ENCODE measurements around the gene ZSCAN29.
"Not testable (repeated sequence)": the region's sequence is repeated elsewhere in the genome, so short reads cannot be mapped to it uniquely, and the experiment has no call there.

Gene ZSCAN29

GRCh38 chr15:43370975-43371974 is at the start of gene ZSCAN29, which contains the start of gene TUBGCP4:
ZSCAN29 (minus strand) TSS chr15:43371043; CDS start chr15:43369913, 1,130 bp downstream.
TUBGCP4 (plus strand) TSS chr15:43371101; CDS start chr15:43371355, 254 bp downstream.
- peak; percentile 81 for DNase-seq

GRCh38 chr15:43420435-43420834 is 49.6 kb upstream of the ZSCAN29 start:
- no peak for DNase-seq

- no peak for DNase-seq
Measured at GRCh38 chr15:43414196-43414595, 43.4 kb upstream of the ZSCAN29 start.

- no peak for DNase-seq
Measured at GRCh38 chr15:43412096-43412495, 41.3 kb upstream of the ZSCAN29 start.

GRCh38 chr15:43410572-43411214 is 39.9 kb upstream of the ZSCAN29 start:
- DNase-seq: no peak

GRCh38 chr15:43408789-43409188 is 37.9 kb upstream of the ZSCAN29 start:
- DNase-seq: no peak

- DNase-seq: no peak
Measured at GRCh38 chr15:43406808-43407207, 36.0 kb upstream of the ZSCAN29 start.

- DNase-seq: no peak
Measured at GRCh38 chr15:43406189-43406588, 35.3 kb upstream of the ZSCAN29 start.

GRCh38 chr15:43404130-43404529 is 33.3 kb upstream of the ZSCAN29 start:
- DNase-seq: no peak

- DNase-seq: no peak
Measured at GRCh38 chr15:43403616-43404015, 32.8 kb upstream of the ZSCAN29 start.

GRCh38 chr15:43402255-43402654 is 31.4 kb upstream of the ZSCAN29 start:
- DNase-seq: no peak

- DNase-seq: not testable (repeated sequence)
Measured at GRCh38 chr15:43393592-43393991, 22.7 kb upstream of the ZSCAN29 start.

- no peak for DNase-seq
Measured at GRCh38 chr15:43390723-43391122, 19.9 kb upstream of the ZSCAN29 start.

- no peak for DNase-seq
Measured at GRCh38 chr15:43383070-43383469, 12.2 kb upstream of the ZSCAN29 start.

GRCh38 chr15:43382310-43382709 is 11.5 kb upstream of the ZSCAN29 start:
- no peak for DNase-seq

- no peak for DNase-seq
Measured at GRCh38 chr15:43378601-43379000, 7.8 kb upstream of the ZSCAN29 start.

GRCh38 chr15:43376017-43376705 is 5.3 kb upstream of the ZSCAN29 start:
- peak; percentile 2 for DNase-seq

- peak; percentile 1 for DNase-seq
Measured at GRCh38 chr15:43370310-43370974, 401 bp downstream of the ZSCAN29 start.

GRCh38 chr15:43361313-43361903 is 9.4 kb downstream of the ZSCAN29 start:
- no peak for DNase-seq

GRCh38 chr15:43360821-43361220 is 10.0 kb downstream of the ZSCAN29 start:
- no peak for DNase-seq

GRCh38 chr15:43352693-43353382 is 18.0 kb downstream of the ZSCAN29 start:
- no peak for DNase-seq

- no peak for DNase-seq
Measured at GRCh38 chr15:43347114-43347513, 23.7 kb downstream of the ZSCAN29 start.
